ENCODE measurements around the gene SLC13A3.

- TF ChIP-seq CTCF (IDR thresholded peaks at IDR 0.05) (no peak), POLR2AphosphoS2 (conservative IDR thresholded peaks at IDR 0.05; ENCODE audit: low read length) (no peak), RAD21 (conservative IDR thresholded peaks at IDR 0.05 in 1 of 2, IDR thresholded peaks at IDR 0.05 in 1 of 2) (no peak), POLR2A (IDR thresholded peaks at IDR 0.05; ENCODE audit: low read length) (no peak), RNF2 (IDR thresholded peaks at IDR 0.05; ENCODE audit: borderline replicate concordance, low read depth) (no peak), RFX5 (IDR thresholded peaks at IDR 0.05) (no peak), MAZ (IDR thresholded peaks at IDR 0.05; ENCODE audit: borderline replicate concordance, low read depth, low read length) (no peak)
Observed at GRCh38 chr20:46601603-46602122, 49.6 kb downstream of the SLC13A3 start.
